ENCODE measurements around the gene AGBL1.

AGBL1 gene

GRCh38 chr15:86634992-86635638 is 555.4 kb downstream of the AGBL1 start (continued):
- TF ChIP-seq PRDM2 (tag by site-specific recombination; IDR thresholded peaks at IDR 0.05; ENCODE audit: borderline replicate concordance) (no peak), PRDM1 (tag by site-specific recombination; IDR thresholded peaks at IDR 0.05) (no peak), ZNF76 (tag by site-specific recombination; IDR thresholded peaks at IDR 0.05; ENCODE audit: borderline replicate concordance, low read depth) (no peak)
- TF ChIP-seq, protein P1, sequence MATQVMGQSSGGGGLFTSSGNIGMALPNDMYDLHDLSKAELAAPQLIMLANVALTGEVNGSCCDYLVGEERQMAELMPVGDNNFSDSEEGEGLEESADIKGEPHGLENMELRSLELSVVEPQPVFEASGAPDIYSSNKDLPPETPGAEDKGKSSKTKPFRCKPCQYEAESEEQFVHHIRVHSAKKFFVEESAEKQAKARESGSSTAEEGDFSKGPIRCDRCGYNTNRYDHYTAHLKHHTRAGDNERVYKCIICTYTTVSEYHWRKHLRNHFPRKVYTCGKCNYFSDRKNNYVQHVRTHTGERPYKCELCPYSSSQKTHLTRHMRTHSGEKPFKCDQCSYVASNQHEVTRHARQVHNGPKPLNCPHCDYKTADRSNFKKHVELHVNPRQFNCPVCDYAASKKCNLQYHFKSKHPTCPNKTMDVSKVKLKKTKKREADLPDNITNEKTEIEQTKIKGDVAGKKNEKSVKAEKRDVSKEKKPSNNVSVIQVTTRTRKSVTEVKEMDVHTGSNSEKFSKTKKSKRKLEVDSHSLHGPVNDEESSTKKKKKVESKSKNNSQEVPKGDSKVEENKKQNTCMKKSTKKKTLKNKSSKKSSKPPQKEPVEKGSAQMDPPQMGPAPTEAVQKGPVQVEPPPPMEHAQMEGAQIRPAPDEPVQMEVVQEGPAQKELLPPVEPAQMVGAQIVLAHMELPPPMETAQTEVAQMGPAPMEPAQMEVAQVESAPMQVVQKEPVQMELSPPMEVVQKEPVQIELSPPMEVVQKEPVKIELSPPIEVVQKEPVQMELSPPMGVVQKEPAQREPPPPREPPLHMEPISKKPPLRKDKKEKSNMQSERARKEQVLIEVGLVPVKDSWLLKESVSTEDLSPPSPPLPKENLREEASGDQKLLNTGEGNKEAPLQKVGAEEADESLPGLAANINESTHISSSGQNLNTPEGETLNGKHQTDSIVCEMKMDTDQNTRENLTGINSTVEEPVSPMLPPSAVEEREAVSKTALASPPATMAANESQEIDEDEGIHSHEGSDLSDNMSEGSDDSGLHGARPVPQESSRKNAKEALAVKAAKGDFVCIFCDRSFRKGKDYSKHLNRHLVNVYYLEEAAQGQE (tag by site-specific recombination; IDR thresholded peaks at IDR 0.05): no peak

DNA sequence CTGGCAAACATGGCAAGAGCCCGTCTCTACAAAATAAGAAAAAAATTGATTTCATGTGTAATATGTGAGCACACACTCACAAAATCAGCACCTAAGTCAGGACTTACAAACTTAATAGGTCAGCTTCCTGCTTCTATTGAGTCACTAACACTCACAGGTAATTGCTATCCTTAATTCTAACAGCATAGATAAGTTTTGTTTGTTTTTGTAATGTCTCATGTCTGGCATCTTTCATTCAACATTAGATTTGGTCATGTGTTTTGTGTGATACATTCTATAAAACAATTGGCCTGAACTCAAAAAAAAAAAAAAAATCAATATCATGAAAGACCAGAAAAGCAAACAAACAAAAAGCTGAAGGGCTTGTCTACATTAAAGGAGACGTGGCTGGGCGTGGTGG is 564.7 kb downstream of the AGBL1 start:
- Histone ChIP-seq H3K4me3 (ENCODE audit: low read depth, low read length) (no peak overlapping the region), H3K9me3 (ENCODE audit: control insufficient read depth, insufficient read depth, low read depth, low read length) (no peaks in the 10 kb centered on the region), H3K36me3 (ENCODE audit: control insufficient read depth in 2 of 2, insufficient read depth in 1 of 2, low read length in 2 of 2) (no peaks in the 10 kb centered on the region), H3K4me1 (ENCODE audit: control insufficient read depth, insufficient read depth, low read length) (peaks cover 12% of the 10 kb centered on the region), H3K27ac (ENCODE audit: extremely low read depth, low read depth, low read length) (no peak overlapping the region)
- TF ChIP-seq ZNF510 (tag by site-specific recombination; IDR thresholded peaks at IDR 0.05; ENCODE audit: insufficient replicate concordance): no peak
- TF ChIP-seq ZBTB44 (tag by site-specific recombination; IDR thresholded peaks at IDR 0.05): no peak
- no peak for TF ChIP-seq ZNF473 (tag by site-specific recombination; IDR thresholded peaks at IDR 0.05)
- TF ChIP-seq ZNF354C (tag by site-specific recombination; IDR thresholded peaks at IDR 0.05; ENCODE audit: borderline replicate concordance, low read depth): no peak
- no peak for TF ChIP-seq SCRT2 (tag by site-specific recombination; IDR thresholded peaks at IDR 0.05)
- TF ChIP-seq SETDB1 (IDR thresholded peaks at IDR 0.05; ENCODE audit: insufficient read length, low read length): no peak
- no peak for TF ChIP-seq ZNF660 (tag by site-specific recombination; IDR thresholded peaks at IDR 0.05)
- ChIA-PET POLR2A (interaction anchor here (0.6 to 0.7 kb wide), 3 partner anchors 42 to 480 kb away, joined by 3 to 9 read pairs (median 4); no protein-coding TSS in a partner anchor), CTCF (interaction anchor here (0.6 to 0.9 kb wide), 4 partner anchors 18 to 272 kb away, joined by 3 to 5 read pairs (median 3); no protein-coding TSS in a partner anchor)
